Stimulated activated CD4-positive, alpha-beta T cell treated with anti-CD3 and anti-CD28 coated beads, Interleukin-15, amount 100 ng/mL, for 48 hours (primary cell): ENCODE results near the gene RAP2C.

Source experiments
- DNase-seq, 2 donors: peaks; one replicate each; pipeline ENCODE4 v3.0.0-alpha.2; 2020; ENCODE audit warnings: low read depth in 2 of 2

Gene RAP2C

GRCh38 chrX:132219343-132219768 lies at the start of gene RAP2C:
Gene RAP2C, minus strand, starts transcription at chrX:132219447. Its CDS starts 2,179 bp downstream, at chrX:132217268.
- peak; percentile 17 to 53 for DNase-seq

- DNase-seq, result no peak
Observed at GRCh38 chrX:132267392-132267791, 48.1 kb upstream of the RAP2C start.

GRCh38 chrX:132266583-132267355 lies 47.5 kb upstream of the RAP2C start:
- DNase-seq, result peak; percentile 2 to 5

- DNase-seq, result no peak
Observed at GRCh38 chrX:132263127-132263526, 43.9 kb upstream of the RAP2C start.

GRCh38 chrX:132258509-132258908 lies 39.3 kb upstream of the RAP2C start:
- no peak for DNase-seq

- no peak for DNase-seq
Observed at GRCh38 chrX:132257116-132257515, 37.9 kb upstream of the RAP2C start.

- no peak for DNase-seq
Observed at GRCh38 chrX:132236121-132236520, 16.9 kb upstream of the RAP2C start.

- DNase-seq, result no peak
Observed at GRCh38 chrX:132235488-132235887, 16.2 kb upstream of the RAP2C start.

GRCh38 chrX:132231587-132231986 lies 12.3 kb upstream of the RAP2C start:
- DNase-seq, result no peak

- no peak for DNase-seq
Observed at GRCh38 chrX:132227383-132228112, 8.3 kb upstream of the RAP2C start.

GRCh38 chrX:132226169-132226568 lies 6.9 kb upstream of the RAP2C start:
- DNase-seq, result no peak

GRCh38 chrX:132218100-132218812 lies 991 bp downstream of the RAP2C start:
- DNase-seq, result peak; percentile 67 to 70

GRCh38 chrX:132217203-132218073 lies 1.8 kb downstream of the RAP2C start:
- DNase-seq, result peak; percentile 55

- DNase-seq, result no peak
Observed at GRCh38 chrX:132216806-132217202, 2.4 kb downstream of the RAP2C start.

- no peak for DNase-seq
Observed at GRCh38 chrX:132216283-132216682, 3.0 kb downstream of the RAP2C start.

GRCh38 chrX:132214518-132214917 lies 4.7 kb downstream of the RAP2C start:
- no peak for DNase-seq

- DNase-seq, result no peak
Observed at GRCh38 chrX:132209527-132209926, 9.7 kb downstream of the RAP2C start.

- no peak for DNase-seq
Observed at GRCh38 chrX:132208422-132208821, 10.8 kb downstream of the RAP2C start.

GRCh38 chrX:132207996-132208395 lies 11.3 kb downstream of the RAP2C start:
- DNase-seq, result no peak

GRCh38 chrX:132206259-132206658 lies 13.0 kb downstream of the RAP2C start:
- no peak for DNase-seq

- no peak for DNase-seq
Observed at GRCh38 chrX:132204629-132205028, 14.6 kb downstream of the RAP2C start.
